Endothelial cell of umbilical vein (primary cell): ENCODE measurements around the gene SMIM7. TPM values are rescaled to one million over a fixed set of nuclear protein-coding genes. Genes with fewer than 3 reads are reported as not detected.

Experiments used
- BruUV-seq: library from RNA; stranded (reverse); fragments of 400-500 nt; replicated peaks from 2 replicates; lab custom pipeline; 2021; lab: Mats Ljungman, UMichigan
- CTCF ChIA-PET: fragments of 300-600, 350-600 bp; sonication (Branson Sonifier 250); formaldehyde crosslinking; loops from one replicate; lab custom pipeline; 2021; ENCODE audit warnings: antibody characterized with exemption, inconsistent platforms; lab: Charles Lee
- POLR2A ChIA-PET: fragments of 300-600, 350-600 bp; sonication (Branson Sonifier 250); formaldehyde crosslinking; loops from one replicate; lab custom pipeline; 2021; ENCODE audit warnings: antibody characterized with exemption, inconsistent platforms; lab: Charles Lee
- DNase-seq: peaks from one replicate; pipeline ENCODE4 v3.0.0-alpha.2; 2011; ENCODE audit warnings: low read depth, low spot score
- FAIRE-seq: peaks from 2 replicates; lab custom pipeline; 2011; peaks lifted over from hg19 to GRCh38; lab: Jason Lieb, UNC
- H2AFZ ChIP-seq: 2 replicates; pipeline ENCODE4 v1.6.0; 2012; ENCODE audit warnings: low read depth, low read length, control low read depth, inconsistent platforms
- H3K27ac ChIP-seq: 2 replicates; pipeline ENCODE4 v1.5.1; 2011; ENCODE audit warnings: low read depth, mild to moderate bottlenecking, control low read depth, low read length, moderate library complexity; ENCODE audit not compliant: insufficient read depth
- H3K27me3 ChIP-seq, 2 experiments: 2 replicates each; pipeline versions ENCODE4 v1.6.0 to v1.6.1; 2011; ENCODE audit warnings: low read length in 2 of 2, mixed read lengths in 1 of 2; ENCODE audit not compliant: control insufficient read depth in 2 of 2, insufficient read depth in 2 of 2
- H3K36me3 ChIP-seq, 2 experiments: 2 replicates in 1 of 2; 3 replicates in 1 of 2; pipeline ENCODE4 v1.5.1; 2011; ENCODE audit warnings: low read length in 2 of 2, mild to moderate bottlenecking in 1 of 2, moderate library complexity in 1 of 2; ENCODE audit not compliant: control insufficient read depth in 2 of 2, insufficient read depth in 2 of 2; ENCODE audit errors: extremely low read depth in 1 of 2
- H3K4me1 ChIP-seq: 3 replicates; pipeline ENCODE4 v1.5.1; 2011; ENCODE audit warnings: mild to moderate bottlenecking, low read length; ENCODE audit not compliant: control insufficient read depth, insufficient read depth; ENCODE audit errors: extremely low read depth
- H3K4me2 ChIP-seq: 2 replicates; pipeline ENCODE4 v1.6.1; 2011; ENCODE audit warnings: low read length, control low read depth, mixed read lengths; ENCODE audit not compliant: insufficient read depth
- H3K4me3 ChIP-seq, 3 experiments: fragments of 200-600 bp in 1 of 3; sonication (generic), shearing (Covaris generic) in 1 of 3; replicated peaks in 1 of 3; 2 replicates each; pipeline ENCODE4 v1.5.1; 2011 to 2016; ENCODE audit warnings: control low read depth in 3 of 3, low read length in 3 of 3, mild to moderate bottlenecking in 2 of 3, inconsistent platforms in 1 of 3, low read depth in 1 of 3, moderate library complexity in 1 of 3; ENCODE audit not compliant: insufficient read depth in 1 of 3
- H3K79me2 ChIP-seq: 2 replicates; pipeline ENCODE4 v1.6.0; 2012; ENCODE audit warnings: low read length, inconsistent platforms; ENCODE audit not compliant: control insufficient read depth, insufficient read depth
- H3K9ac ChIP-seq: replicated peaks from 2 replicates; pipeline ENCODE3; 2011; ENCODE audit warnings: low read length, control low read depth; ENCODE audit not compliant: insufficient read depth; ENCODE audit errors: extremely low read depth
- H3K9me1 ChIP-seq: replicated peaks from 3 replicates; pipeline ENCODE4 v1.6.0; 2011; ENCODE audit warnings: mild to moderate bottlenecking, low read length; ENCODE audit not compliant: control insufficient read depth, insufficient read depth; ENCODE audit errors: extremely low read depth
- H3K9me3 ChIP-seq: replicated peaks from 2 replicates; pipeline ENCODE4 v1.5.1; 2012; ENCODE audit warnings: low read length, inconsistent platforms; ENCODE audit not compliant: control insufficient read depth, insufficient read depth
- H4K20me1 ChIP-seq: replicated peaks from 2 replicates; pipeline ENCODE3; 2011; ENCODE audit warnings: mild to moderate bottlenecking, low read length; ENCODE audit not compliant: control insufficient read depth, insufficient read depth; ENCODE audit errors: extremely low read depth
- CTCF ChIP-seq, 2 donors: IDR thresholded peaks; 1 replicate in 1 of 2; 2 replicates in 1 of 2; pipeline ENCODE4 v1.5.1; 2011; ENCODE audit warnings: low read length in 2 of 2, mild to moderate bottlenecking in 2 of 2, moderate library complexity in 2 of 2, control low read depth in 1 of 2, inconsistent platforms in 1 of 2, low read depth in 1 of 2; ENCODE audit not compliant: insufficient read depth in 1 of 2; ENCODE audit errors: extremely low read depth in 1 of 2
- EZH2 ChIP-seq: IDR thresholded peaks from 2 replicates; pipeline ENCODE4 v1.6.1; 2012; ENCODE audit warnings: borderline replicate concordance, low read depth, mild to moderate bottlenecking, moderate library complexity, low read length, inconsistent platforms; ENCODE audit not compliant: severe bottlenecking
- FOS ChIP-seq: IDR thresholded peaks from 2 replicates; pipeline ENCODE4 v1.6.1; 2011; ENCODE audit warnings: mild to moderate bottlenecking, low read length, moderate library complexity, borderline replicate concordance; ENCODE audit not compliant: insufficient read depth
- GATA2 ChIP-seq: IDR thresholded peaks from 2 replicates; pipeline ENCODE4 v1.7.0; 2011; ENCODE audit warnings: low read depth, mild to moderate bottlenecking, moderate library complexity, mixed read lengths, low read length; ENCODE audit not compliant: insufficient read length, insufficient read depth
- JUN ChIP-seq: IDR thresholded peaks from 2 replicates; pipeline ENCODE4 v1.6.1; 2011; ENCODE audit warnings: borderline replicate concordance, low read depth; ENCODE audit not compliant: insufficient read length, insufficient read depth
- MAX ChIP-seq: IDR thresholded peaks from 2 replicates; pipeline ENCODE4 v1.6.1; 2011; ENCODE audit not compliant: insufficient read depth, insufficient read length
- MYC ChIP-seq: IDR thresholded peaks from one replicate; pipeline ENCODE4 v1.6.1; 2011; ENCODE audit warnings: mild to moderate bottlenecking, low read depth, low read length
- POLR2A ChIP-seq: IDR thresholded peaks from 2 replicates; pipeline ENCODE4 v1.6.1; 2012; ENCODE audit warnings: low read depth, mild to moderate bottlenecking, control low read depth, low read length
- POLR2AphosphoS5 ChIP-seq: IDR thresholded peaks from 2 replicates; pipeline ENCODE4 v1.6.1; 2012; ENCODE audit warnings: low read depth, mild to moderate bottlenecking, control low read depth, low read length, moderate library complexity; ENCODE audit not compliant: insufficient read depth
- dilution Hi-C: fragments of 300-500 bp; cut with MboI; formaldehyde crosslinking; loops from one replicate; pipeline ENCODE4 v1.15.0; 2019; ENCODE audit warnings: low sequenced_read_pairs; ENCODE audit not compliant: extremely low pct_ligation_motif_present
- intact Hi-C: fragments of 100-400 bp; cut with micrococcal nuclease; formaldehyde crosslinking; loops from one replicate; pipeline ENCODE4 v1.10.0; 2022
- polyA plus RNA-seq, 4 experiments: library from polyadenylated mRNA; depleted of rRNA in 3 of 4; stranded (reverse) in 3 of 4; unstranded in 1 of 4; fragments of >200 nt; gene quantifications; 2 replicates each; pipeline versions ENCODE4 v1.2.1 to v1.2.3, GENCODE V29; 2011 to 2012; ENCODE audit warnings: missing spikeins in 1 of 4
- total RNA-seq: library from RNA; stranded (reverse); gene quantifications from 2 replicates; pipeline ENCODE4 v1.2.3, GENCODE V29; 2021

Gene SMIM7
- total and polyA plus RNA-seq, 2 donors (not counting 3 experiments of a cell fraction or from before 2014, with no cell fraction given): 51.1 to 62.0 TPM

GRCh38 chr19:16678498-16678897 lies 18.6 kb upstream of the SMIM7 start:
- Histone ChIP-seq H3K27me3 (no peaks in the 10 kb centered on the region), H2AFZ (no peak overlapping the region), H3K4me1 (no peaks in the 10 kb centered on the region), H3K4me3 (no peak overlapping the region), H3K9me1 (no peaks in the 10 kb centered on the region), H3K36me3 (no peaks in the 10 kb centered on the region), H3K9ac (no peak overlapping the region), H4K20me1 (no peaks in the 10 kb centered on the region), H3K27ac (no peak overlapping the region), H3K79me2 (no peaks in the 10 kb centered on the region), H3K4me2 (no peak overlapping the region), H3K9me3 (no peaks in the 10 kb centered on the region)
- DNase-seq: no peak
- dilution Hi-C loops (no loop called here), intact Hi-C loops (no loop called here)
- no TSS peak for BruUV-seq
- FAIRE-seq: no peak
- TF ChIP-seq CTCF (IDR thresholded peaks at IDR 0.05; ENCODE audit: extremely low read depth in 1 of 2, insufficient read depth in 1 of 2, low read depth in 1 of 2, low read length in 2 of 2) (no peak), MAX (no peak), FOS (no peak), EZH2 (no peak), JUN (no peak), GATA2 (no peak), MYC (no peak), POLR2AphosphoS5 (no peak), POLR2A (no peak)
- CTCF ChIA-PET: interaction anchor here (0.6 kb wide), 1 partner anchor 17 kb away, joined by 3 read pairs; no protein-coding TSS in a partner anchor
- POLR2A ChIA-PET: no interaction called here
